SH-SY5Y (cell line): ENCODE results near the gene OTUD5.

Source experiments
- GATA2 ChIP-seq: IDR thresholded peaks from 2 replicates; pipeline ENCODE4 v1.6.1; 2011; ENCODE audit warnings: mild to moderate bottlenecking, low read depth, low read length
- GATA3 ChIP-seq: IDR thresholded peaks from 2 replicates; pipeline ENCODE4 v1.6.1; 2011; ENCODE audit warnings: low read depth, mild to moderate bottlenecking, low read length, moderate library complexity

DNA sequence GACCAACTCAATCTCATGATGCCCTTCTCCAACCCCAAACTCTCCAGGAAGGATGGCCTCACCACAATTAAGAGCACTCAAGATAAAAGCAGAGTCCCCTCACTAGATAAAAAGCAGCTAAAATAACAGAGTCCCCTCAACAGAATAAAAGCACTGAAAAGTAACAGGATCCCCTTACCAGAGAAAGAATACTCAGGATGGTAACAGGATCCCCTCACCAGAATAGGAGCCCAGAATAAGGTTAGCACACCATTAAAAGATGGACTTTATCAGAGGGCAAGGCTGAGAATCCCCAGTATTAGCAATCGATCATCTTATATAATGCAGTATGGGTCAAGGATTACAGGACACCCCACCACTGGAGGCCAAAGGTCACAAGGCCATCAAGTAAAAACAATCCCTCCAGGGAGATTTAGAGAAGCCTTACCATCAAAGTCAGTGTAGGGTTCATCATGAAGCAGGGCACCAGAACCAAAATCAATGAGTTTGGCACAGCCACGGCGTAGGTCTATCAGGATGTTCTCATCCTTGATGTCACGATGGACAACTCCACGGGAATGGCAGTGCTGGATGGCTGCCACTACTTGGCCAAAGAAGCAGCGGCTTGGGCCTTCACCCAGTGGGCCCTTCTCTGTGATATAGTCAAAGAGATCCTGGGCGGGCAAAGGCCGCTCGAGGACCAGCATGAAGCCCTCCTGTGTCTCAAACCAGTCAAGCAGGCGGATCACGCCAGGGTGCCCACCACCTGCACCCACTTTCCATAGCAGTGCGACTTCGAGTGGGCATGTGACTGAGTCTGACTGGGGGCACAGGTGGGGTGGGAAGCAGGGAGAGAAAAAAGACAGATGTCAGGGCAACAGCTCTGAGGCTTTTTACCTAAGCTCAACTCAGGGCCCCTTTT lies 42.6 kb downstream of the OTUD5 start:
- TF ChIP-seq GATA3 (no peak), GATA2 (no peak)
